GM23338 (cell line): Measurements from ENCODE around the gene CAPNS2.

Source experiments
- CREB1 ChIP-seq: fragments of 250-450 bp; sonication (Bioruptor Pico); IDR thresholded peaks from 2 replicates; pipeline ENCODE4 v1.5.0; 2020; ENCODE audit warnings: low read depth, mild to moderate bottlenecking, moderate library complexity
- CTCF ChIP-seq, 2 experiments: fragments of 200-600 bp in 1 of 2; sonication (generic) in 1 of 2; conservative IDR thresholded peaks; 2 replicates each; pipeline versions ENCODE4 v1.5.1 to v1.6.1; 2016 to 2017; ENCODE audit warnings: antibody characterized with exemption in 2 of 2, low read depth in 2 of 2, mild to moderate bottlenecking in 2 of 2, moderate library complexity in 1 of 2
- EZH2 ChIP-seq: fragments of 200-600 bp; sonication (generic); IDR thresholded peaks from one replicate; pipeline ENCODE4 v1.8.0; 2017; ENCODE audit warnings: antibody characterized with exemption, mild to moderate bottlenecking, low read depth; ENCODE audit not compliant: unreplicated experiment
- EZH2phosphoT487 ChIP-seq: fragments of 200-600 bp; sonication (generic); IDR thresholded peaks from one replicate; pipeline ENCODE4 v1.8.1; 2018; ENCODE audit warnings: antibody characterized with exemption; ENCODE audit not compliant: unreplicated experiment
- JUNB ChIP-seq: IDR thresholded peaks from one replicate; pipeline ENCODE4 v1.6.1; 2016; ENCODE audit warnings: antibody characterized with exemption; ENCODE audit not compliant: unreplicated experiment
- NANOG ChIP-seq: IDR thresholded peaks from 2 replicates; pipeline ENCODE4 v1.6.1; 2016; ENCODE audit warnings: antibody characterized with exemption, borderline replicate concordance
- POLR2AphosphoS5 ChIP-seq: IDR thresholded peaks from 2 replicates; pipeline ENCODE4 v1.6.1; 2016; ENCODE audit warnings: antibody characterized with exemption, low read depth
- REST ChIP-seq: IDR thresholded peaks from one replicate; pipeline ENCODE4 v1.6.1; 2018; ENCODE audit warnings: antibody characterized with exemption; ENCODE audit not compliant: unreplicated experiment
- STAT1 ChIP-seq: IDR thresholded peaks from one replicate; pipeline ENCODE4 v1.6.1; 2016; ENCODE audit warnings: antibody characterized with exemption; ENCODE audit not compliant: unreplicated experiment
- ZNF114 ChIP-seq: fragments of 250-450 bp; sonication (Bioruptor Pico); IDR thresholded peaks from 2 replicates; pipeline ENCODE4 v1.5.0; 2020; ENCODE audit warnings: mild to moderate bottlenecking, moderate library complexity
- ZNF331 ChIP-seq: fragments of 250-450 bp; sonication (Bioruptor Pico); IDR thresholded peaks from 2 replicates; pipeline ENCODE4 v1.5.0; 2020; ENCODE audit warnings: low read depth, mild to moderate bottlenecking, moderate library complexity

- TF ChIP-seq CTCF (conservative IDR thresholded peaks at IDR 0.05; ENCODE audit: low read depth in 2 of 2) = no peak
- TF ChIP-seq REST = no peak
- TF ChIP-seq CREB1 = no peak
- no peak for TF ChIP-seq EZH2
- no peak for TF ChIP-seq POLR2AphosphoS5
- TF ChIP-seq EZH2phosphoT487 = no peak
- TF ChIP-seq JUNB = no peak
- TF ChIP-seq NANOG = no peak
- TF ChIP-seq ZNF331 = no peak
- TF ChIP-seq STAT1 = no peak
- no peak for TF ChIP-seq ZNF114 (CRISPR knock-in tag)
Observed at GRCh38 chr16:55597928-55598327, 31.4 kb downstream of the CAPNS2 start.
